HG03060 (cell line): ENCODE results near the gene DGAT2.

Source experiments
- ATAC-seq: cut with Tn5 transposase; IDR thresholded peaks from one replicate; pipeline ENCODE4 v1.9.1; 2021; ENCODE audit warnings: low read depth, moderate number of reproducible peaks; ENCODE audit not compliant: unreplicated experiment

DGAT2 gene

DNA sequence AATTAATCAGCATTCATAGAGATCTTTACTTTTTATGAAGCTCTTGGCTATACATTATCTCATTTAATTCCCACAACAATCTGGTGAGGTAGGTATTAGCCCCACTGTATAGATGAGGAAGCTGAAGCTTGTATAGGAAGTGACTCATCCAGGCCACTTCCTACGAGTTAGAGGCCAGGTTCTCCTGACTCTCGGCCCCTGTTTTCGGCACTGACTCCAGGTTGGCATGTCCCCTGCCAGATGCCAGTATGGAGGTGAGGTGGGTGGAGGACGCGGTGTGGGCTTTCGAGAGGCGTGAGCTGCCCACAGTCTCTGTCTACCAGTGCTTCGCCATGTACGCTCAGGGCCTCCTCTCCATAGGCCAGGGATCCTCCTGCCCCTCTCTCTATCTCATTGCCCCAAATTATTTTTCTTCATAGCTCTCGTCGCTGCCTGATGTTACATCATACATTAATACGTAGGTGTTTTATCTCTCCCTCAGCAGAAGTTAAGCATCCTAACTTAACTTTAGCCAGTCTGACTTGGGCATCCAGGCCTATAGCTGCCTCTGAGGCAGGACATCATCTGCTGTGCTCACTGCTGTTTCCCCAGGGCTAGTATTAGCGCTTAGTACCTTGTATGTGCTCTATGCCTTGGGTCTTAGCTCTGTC lies 9.0 kb downstream of the DGAT2 start:
- ATAC-seq: no peak

DNA sequence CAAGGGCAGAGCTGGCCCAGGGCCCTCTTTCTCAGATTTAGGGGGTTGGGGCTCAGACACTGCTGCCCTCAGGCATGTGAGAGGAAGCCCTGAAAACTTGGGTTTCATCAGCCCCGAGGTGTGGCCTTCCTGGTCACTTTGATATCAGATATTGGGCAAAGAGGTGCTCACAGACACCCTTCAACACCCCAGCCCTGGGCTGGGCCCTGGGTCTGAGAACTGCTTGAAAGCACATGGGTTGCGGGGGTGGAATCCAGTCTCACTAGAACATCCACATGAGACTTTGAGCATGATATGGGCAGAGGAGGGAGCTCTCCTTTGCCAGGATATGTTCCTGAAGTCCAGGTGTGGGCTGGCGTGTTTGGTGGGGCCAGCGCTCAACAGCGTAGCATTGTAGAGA lies 10.4 kb downstream of the DGAT2 start:
- ATAC-seq: no peak

DNA sequence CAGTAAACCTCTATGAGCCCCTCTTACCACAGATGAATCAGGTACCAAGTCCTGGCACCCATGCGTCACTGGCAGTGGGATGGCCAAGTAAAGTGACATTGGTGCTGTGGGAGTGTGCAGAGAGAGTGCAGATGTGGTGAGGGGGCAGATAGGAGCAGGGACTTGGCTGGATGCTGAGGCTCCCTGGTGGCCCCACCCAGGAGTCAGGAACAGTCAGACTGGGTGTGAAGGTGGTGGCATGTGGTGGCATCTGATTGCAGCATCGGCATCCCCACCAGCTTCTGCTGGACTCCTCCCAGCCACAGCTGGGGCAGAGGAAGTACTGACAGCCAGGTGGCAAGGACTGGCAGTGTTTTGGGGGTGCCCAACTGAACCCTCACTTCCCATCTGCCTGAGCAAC lies 11.4 kb downstream of the DGAT2 start:
- ATAC-seq: no peak

DNA sequence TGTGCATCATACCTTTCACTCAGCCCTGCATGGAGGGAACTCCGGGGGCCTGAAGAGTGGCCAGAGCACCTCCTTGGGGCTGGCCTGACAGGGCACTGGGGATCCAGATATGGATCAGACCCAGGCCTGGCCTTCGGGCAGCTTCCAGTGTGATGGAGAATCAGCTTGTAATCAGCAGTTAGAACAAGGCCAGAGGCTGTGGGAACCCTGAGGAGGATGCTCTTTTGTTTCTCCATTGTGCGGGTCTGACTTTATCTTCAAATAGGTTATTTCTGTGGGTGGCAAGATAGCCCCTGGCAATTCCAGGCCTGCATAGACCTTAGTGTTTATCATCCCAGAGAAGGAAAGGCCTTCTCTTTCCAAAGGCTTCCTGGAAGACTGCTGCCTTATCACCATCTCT lies 12.3 kb downstream of the DGAT2 start:
- no peak for ATAC-seq

DNA sequence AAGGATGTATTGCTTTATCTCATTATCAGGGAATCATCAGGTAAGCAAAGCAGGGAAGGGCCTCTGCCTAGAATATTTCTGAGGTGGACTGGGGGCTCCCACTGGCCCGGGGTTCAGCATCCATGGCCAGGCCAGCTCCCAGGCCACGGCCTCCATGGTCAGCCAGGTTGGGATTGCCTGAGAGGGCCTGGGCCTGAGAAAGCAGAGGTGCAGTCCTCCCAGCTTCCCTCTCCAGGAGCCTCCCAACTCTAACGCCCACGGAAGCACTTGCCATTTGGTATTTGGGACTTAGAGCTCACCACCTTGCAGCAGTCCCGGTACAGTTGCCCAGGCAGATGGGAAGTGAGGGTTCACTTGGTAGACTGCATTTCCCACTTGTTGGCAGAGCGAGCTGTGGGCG lies 12.7 kb downstream of the DGAT2 start:
- ATAC-seq: no peak

DNA sequence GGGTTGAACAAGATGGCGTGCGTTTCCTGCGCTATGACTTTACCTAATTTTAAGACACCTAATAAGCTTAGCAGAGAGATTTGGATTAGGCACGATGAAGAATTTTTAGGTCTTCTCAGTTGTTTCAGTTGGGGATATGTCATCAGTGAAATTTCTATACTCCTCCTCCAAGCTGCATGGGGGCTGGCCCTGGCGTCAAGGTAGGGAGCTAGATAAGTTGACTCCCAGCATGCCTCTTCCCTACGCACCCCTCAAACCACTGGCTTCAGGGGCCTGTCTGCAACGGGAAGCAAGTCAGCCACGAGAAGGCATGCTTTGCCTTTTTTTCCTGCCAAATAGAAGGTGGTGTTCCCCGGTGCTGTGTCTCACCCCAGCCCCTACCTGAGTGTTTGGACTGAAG lies 13.3 kb downstream of the DGAT2 start:
- ATAC-seq: no peak

DNA sequence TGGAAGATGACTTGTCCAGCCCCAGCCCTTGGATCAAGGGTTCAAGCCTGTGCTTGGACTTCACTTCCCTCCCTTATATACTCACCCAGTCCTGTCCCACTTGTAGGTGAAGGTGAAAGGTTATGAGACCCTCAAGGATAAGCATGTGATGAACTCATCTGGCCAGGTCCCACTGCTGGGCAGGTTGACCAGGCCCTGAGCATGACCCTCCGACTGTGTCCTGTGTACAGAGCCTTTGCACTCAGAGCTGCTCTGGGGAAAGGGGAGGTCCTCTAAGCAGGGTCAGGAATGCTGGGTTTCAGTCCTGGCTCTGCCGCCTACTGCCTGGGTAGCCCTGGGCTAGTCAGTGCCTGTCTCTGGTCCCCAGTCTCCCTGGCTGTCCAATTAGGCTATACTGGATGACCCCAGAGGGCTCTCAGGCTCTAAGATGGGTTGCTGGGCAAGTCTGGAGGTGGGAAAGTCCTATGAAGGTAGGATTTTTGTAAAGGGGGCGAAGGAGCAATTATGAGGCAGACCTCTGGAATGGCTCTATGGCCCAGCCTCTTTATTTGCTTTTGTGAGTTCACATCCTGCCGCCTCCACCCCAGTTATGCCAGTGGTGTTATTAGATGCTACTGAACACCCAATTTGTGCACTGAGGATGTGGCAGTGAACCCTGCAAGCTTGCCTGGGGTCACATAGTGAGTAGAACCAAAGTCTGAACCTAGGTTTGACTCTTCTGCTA lies 14.1 kb downstream of the DGAT2 start:
- ATAC-seq: no peak

DNA sequence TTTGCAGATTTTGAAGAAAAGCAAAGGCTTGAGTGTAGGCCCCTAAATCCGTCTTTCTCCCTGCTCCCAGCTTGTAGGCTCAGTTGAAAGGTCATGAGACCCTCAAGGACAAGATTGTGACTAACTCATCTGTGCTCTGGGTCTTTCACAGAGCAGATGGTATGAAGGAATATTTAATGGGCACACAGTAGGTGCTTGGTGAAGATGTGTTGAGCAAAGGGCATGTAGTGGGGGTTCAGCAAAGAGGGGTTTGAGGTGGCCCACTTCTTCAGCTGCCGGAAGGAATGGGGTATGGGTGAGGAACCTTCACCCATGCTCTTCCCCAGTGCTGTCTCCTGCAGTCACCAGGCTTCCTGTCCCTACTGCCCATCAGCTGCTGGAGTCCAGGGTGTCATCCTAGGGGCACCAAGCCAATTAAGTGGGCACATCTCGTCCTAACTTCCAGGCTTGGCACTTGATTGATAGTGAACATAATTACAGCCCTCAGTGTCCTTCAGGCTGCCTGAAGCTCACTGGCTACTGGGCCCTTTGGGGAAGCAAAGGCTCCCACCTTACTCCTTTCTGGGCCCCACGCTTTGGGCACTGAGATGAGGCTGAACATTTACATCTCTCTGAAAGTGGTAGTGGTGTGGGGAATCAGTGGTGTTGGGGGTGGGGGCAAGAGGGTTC lies 15.0 kb downstream of the DGAT2 start:
- no peak for ATAC-seq

DNA sequence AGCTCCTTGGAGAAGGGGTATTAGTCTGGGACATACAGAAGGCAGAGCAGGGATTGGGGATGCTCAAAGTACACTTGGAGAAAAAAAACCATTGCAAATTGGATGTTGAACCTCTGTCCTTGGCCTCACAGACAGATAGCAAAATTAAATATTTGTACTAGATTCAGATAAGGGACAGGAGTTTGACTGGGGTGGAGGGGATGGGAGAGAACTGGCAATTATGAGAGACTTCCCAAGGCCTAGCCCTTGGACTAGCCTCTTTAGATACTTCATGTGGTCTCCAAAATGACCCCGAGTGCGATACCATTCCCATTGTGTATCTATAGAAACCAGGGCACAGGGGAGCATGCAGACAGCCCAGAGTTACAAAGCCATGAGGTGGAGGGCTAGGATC lies 15.5 kb downstream of the DGAT2 start:
- no peak for ATAC-seq

DNA sequence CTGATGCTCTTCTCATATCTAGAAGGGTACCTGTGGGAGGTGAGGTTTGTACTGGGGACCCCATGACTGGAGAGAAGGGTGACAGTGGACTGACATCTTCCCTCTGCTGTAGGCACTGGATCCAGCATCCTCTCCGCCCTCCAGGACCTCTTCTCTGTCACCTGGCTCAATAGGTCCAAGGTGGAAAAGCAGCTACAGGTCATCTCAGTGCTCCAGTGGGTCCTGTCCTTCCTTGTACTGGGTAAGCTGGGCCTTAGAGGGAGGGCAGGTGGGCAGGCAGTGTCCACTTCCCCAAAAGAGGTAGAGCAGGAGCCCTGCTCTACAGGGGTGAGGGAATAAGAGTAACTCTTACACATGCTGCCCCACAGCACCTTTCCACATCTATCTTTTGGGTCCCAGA lies 15.9 kb downstream of the DGAT2 start:
- ATAC-seq: no peak

DNA sequence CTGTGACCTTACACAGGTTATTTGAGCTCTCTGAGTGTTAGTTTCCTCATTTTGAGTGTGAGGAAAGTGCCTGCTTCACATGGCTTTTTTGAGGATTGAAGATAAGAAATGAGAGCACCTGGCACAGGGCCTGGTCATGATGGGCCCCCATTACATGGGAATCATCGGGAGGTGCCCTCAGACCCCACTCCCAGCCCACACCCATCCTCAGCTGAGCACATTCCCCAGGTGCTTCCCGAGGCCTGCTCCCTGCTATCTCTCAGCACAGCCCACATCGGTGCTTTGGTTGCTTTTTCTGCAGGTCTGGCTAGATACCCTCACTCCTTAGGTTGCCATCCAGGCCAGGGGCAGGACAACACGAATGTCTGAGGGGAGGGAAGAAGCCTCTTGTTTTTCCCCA lies 16.6 kb downstream of the DGAT2 start:
- no peak for ATAC-seq

DNA sequence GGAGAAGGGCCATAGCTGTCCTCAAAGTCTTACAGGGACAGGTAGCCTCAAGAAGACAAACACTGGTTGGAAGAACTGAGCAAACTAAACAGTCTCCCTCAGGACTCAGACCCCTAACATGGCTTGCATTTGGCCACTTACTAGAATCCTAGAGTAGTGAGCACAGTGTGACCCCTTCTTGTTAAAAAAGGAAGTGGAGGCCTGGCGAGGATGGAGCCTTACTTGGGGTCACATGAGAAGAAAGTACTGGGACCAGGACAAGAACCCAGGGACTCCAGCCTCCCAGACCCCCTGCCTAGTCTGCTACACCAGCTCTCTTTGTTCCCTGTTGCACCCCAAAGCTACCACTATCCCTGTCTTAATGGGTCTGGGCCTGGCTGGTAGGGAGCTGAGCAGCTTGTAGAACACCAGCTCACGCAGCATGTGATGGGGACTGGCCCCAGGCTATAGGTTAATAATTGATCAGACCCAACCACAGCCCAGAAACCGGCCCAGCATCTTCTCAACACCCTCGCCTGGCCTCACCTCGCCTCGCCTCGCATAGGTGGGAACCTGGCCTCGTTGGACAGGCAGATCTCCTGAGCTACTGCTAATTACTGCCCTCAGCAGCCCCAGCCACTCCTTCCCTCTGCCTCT lies 17.6 kb downstream of the DGAT2 start:
- ATAC-seq: no peak

DNA sequence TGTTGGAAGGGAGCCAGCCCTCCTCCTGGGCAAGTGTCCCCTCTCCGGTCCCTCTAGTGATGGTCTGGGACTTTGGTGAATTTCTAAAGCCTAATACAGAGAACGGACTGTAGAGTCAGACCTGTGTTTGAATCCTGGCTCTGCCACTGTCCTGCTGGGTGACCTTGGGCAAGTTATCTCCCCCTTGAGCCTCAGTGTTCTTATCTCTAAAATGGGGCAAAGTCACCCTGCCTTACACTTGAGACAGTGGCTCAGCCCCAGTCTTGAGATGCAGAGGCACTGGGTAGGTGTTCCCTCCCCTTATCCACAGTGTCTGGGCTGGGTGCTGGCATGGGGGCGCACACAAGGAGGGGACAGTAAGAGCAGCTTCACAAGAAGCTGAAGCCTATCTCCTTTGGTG lies 20.9 kb downstream of the DGAT2 start:
- ATAC-seq: no peak

DNA sequence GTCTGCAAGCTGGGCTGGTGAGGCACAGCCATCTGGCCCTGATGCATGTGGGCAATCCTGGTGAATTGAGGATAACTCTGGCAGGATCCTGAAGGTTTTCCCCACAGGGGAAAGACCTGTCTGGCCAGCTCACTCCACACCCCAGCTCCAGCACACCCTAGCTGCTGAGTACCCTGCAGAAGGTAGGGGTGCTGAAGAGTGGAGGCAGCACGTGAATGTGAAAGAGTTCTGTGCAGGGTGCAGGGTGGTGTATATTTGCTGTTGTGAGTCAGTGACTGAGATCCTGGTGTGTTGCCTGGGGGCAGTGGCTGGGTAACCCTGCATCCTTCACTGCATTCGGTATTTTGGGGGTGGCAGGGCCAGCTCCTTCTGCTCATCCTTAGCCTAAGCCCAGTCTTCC lies 22.4 kb downstream of the DGAT2 start:
- no peak for ATAC-seq

DNA sequence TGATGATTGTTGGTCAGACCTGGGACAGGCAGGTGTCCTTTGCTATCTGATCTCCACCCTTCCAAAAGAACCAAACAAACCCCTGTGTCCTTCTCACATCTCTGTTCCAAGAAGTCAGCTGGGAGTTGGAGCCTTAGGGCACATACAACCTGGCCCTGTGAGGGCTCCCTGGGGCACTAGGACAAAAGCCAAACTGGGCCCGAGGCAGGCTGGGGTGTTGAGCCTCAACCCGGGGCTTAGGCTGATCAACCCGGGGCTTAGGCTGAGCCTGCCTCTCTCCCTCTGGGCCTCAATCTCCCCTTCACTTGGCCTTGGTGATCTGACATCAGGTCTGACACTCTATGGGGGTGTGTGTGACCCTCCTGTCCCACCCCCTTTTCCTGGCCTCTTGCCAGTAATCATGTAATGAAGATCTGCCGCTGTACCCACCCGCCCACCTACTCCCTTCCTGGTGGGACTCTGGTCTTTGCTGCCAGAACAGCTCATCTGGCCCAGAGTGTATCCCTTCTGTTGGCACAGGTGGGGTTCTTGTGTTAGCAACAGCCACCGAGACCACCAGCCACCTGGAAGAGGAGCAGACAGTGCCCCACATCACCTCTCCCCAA lies 23.7 kb downstream of the DGAT2 start:
- no peak for ATAC-seq

DNA sequence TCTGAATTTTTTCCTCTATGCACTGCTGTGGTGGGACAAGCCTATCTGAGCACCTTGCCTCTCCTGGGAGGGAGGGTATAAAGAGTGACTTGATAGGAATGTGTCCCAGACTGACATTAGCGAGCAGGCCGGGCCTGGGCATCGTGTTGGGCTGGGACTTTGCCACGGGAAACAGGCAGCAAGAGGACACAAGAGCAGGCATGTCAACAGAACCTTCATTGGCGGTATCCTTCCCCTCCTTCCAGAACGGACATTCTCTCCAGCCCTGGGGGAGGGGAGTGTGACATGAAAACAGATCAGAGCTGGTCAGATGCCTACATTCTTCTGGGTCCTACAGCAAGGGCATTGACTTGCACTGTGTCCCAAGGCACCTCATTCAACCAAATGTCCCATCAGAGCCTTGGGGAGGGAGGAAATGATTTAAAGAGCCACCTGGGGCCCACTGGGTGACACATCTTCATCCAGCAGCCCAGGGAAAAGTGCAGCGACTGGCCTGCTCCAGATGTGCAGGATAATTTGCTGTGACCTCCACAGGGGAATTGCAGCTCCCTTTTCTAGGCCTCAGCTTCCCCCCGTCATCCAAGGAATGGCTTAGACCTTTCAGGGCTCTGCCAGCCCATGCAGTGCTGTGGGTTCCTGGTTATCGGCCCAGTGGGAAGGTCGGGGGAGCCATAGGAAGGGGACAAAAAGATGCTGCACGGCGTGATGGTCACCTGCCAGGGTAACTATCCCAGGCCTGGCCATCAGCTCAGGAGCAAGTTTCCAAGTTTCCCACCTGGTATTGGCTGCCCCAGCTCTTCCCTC lies 24.6 kb downstream of the DGAT2 start:
- ATAC-seq: no peak

DNA sequence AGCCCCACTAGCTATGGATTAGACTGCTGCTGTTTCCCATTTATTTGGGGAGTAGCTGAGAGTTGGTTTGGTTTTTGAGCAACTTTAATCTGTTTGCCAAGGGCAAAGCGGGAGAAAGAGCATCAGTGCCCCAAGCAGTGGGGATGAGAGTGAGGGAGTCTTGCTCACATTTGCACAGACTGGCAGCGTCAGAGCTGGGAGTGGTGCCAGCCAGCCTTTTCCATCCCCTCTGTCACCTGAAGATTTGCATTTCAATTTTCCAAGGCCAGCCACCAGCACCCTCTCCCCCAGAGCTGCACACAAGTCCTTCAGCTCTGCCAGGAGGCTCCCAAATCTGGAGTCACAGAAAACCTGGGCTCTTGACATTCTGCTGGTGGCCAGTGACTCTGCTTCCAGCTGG lies 25.4 kb downstream of the DGAT2 start:
- ATAC-seq: no peak

DNA sequence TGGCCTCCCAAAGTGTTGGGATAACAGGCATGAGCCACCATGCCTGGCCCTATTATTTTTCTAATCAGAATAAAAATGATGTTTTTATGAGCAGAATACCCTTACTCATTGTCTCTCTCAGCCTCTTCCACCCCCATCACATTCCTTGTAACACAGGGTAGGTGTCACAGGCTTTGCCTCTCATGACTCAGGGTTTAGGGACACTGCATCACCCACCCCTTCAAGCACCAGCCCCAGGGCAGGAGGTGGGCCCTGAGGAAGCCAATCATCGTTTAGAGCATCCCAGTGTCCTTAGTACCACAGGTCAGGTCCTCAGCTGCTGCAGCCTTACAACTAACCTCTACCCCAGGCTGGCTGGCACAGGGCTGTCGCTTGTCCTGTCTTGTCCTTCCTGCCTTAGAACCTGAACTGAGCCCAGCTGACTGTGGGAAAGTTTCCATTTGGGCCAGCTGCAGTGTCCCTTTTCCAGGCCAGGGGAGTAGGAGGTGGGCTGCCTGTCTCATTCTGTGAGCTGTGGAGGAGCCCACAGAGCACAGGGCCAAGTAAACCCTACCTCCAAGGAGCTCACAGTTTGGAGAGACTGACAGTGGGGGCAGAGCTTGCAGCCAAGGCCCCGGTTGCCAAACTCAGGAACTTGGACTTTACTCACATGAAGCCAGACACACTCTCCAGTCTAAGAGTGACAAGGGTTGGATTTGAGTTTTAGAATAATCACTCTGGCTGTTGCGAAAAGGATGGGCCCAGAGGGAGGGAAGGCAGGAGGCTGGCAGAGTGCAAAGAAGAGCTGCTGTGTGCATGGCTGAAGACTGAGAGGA lies 26.9 kb downstream of the DGAT2 start:
- no peak for ATAC-seq

DNA sequence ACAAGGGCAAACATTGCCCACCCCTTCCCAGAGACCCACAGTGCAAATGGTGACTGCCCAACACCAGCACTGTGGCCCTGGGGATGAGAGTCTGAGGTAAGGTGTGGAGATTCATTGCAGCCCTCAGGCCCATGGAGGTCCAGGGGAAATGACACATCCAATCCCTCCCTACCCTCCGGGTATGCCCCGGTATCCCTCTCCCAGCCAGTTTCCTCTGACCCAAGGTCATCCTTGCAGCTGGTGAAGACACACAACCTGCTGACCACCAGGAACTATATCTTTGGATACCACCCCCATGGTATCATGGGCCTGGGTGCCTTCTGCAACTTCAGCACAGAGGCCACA lies 27.5 kb downstream of the DGAT2 start:
- no peak for ATAC-seq

DNA sequence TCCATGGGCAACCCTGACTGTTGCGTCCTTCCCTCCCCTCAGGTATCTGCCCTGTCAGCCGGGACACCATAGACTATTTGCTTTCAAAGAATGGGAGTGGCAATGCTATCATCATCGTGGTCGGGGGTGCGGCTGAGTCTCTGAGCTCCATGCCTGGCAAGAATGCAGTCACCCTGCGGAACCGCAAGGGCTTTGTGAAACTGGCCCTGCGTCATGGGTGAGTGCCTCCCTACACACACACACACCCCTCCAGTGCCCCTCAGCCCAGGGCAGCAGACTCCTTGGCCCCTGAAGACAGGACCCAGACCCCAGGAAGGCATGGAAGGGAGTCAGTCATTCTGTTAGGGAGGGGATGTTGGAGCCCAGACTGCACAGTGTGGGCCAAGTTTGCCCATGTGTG lies 28.5 kb downstream of the DGAT2 start:
- no peak for ATAC-seq
